Mesendoderm (in vitro differentiated cells): Measurements from ENCODE around the gene NME5.

Experiments
- DNase-seq: peaks from one replicate; pipeline ENCODE4 v3.0.0; 2013
- H2AK5ac ChIP-seq: 2 replicates; pipeline ENCODE4 v1.6.1; 2013; ENCODE audit warnings: low read length, inconsistent platforms
- H2BK120ac ChIP-seq: 2 replicates; pipeline ENCODE4 v1.6.1; 2013; ENCODE audit warnings: low read depth, mild to moderate bottlenecking, low read length, moderate library complexity, mixed read lengths
- H2BK15ac ChIP-seq: replicated peaks from 2 replicates; pipeline ENCODE4 v1.6.1; 2013; ENCODE audit warnings: low read depth, mild to moderate bottlenecking, moderate library complexity
- H2BK5ac ChIP-seq: 2 replicates; pipeline ENCODE4 v1.6.1; 2013; ENCODE audit warnings: low read length, inconsistent platforms
- H3K18ac ChIP-seq: 2 replicates; pipeline ENCODE4 v1.6.1; 2013; ENCODE audit warnings: mild to moderate bottlenecking, low read length, mixed read lengths
- H3K23ac ChIP-seq: one replicate; pipeline ENCODE4 v1.6.1; 2013; ENCODE audit warnings: low read length
- H3K27ac ChIP-seq: 2 replicates; pipeline ENCODE4 v1.5.1; 2013; ENCODE audit warnings: low read depth, mild to moderate bottlenecking, inconsistent platforms, low read length, moderate library complexity
- H3K27me3 ChIP-seq: 2 replicates; pipeline ENCODE4 v1.6.1; 2013; ENCODE audit warnings: low read length, control low read depth, mild to moderate bottlenecking, inconsistent platforms; ENCODE audit not compliant: insufficient read depth, poor library complexity
- H3K36me3 ChIP-seq: 2 replicates; pipeline ENCODE4 v1.6.1; 2013; ENCODE audit warnings: low read length, inconsistent platforms; ENCODE audit not compliant: control insufficient read depth, insufficient read depth
- H3K4ac ChIP-seq: one replicate; pipeline ENCODE4 v1.6.1; 2013; ENCODE audit warnings: low read depth, mild to moderate bottlenecking, low read length, moderate library complexity
- H3K4me1 ChIP-seq: 2 replicates; pipeline ENCODE4 v1.6.1; 2013; ENCODE audit warnings: low read depth, low read length, inconsistent platforms; ENCODE audit not compliant: control insufficient read depth
- H3K4me2 ChIP-seq: 2 replicates; pipeline ENCODE4 v1.6.1; 2013; ENCODE audit warnings: low read length
- H3K4me3 ChIP-seq: 2 replicates; pipeline ENCODE4 v1.5.1; 2013; ENCODE audit warnings: mild to moderate bottlenecking, low read length
- H3K56ac ChIP-seq: one replicate; pipeline ENCODE4 v1.6.1; 2013; ENCODE audit warnings: low read length
- H3K79me1 ChIP-seq: 2 replicates; pipeline ENCODE4 v1.6.1; 2013; ENCODE audit warnings: low read length, inconsistent platforms
- H3K79me2 ChIP-seq: 2 replicates; pipeline ENCODE4 v1.6.1; 2013; ENCODE audit warnings: mild to moderate bottlenecking, low read length; ENCODE audit not compliant: control insufficient read depth, insufficient read depth
- H3K9ac ChIP-seq: 2 replicates; pipeline ENCODE4 v1.6.1; 2013; ENCODE audit warnings: low read length, inconsistent platforms
- H4K5ac ChIP-seq: one replicate; pipeline ENCODE4 v1.6.1; 2013; ENCODE audit warnings: low read length
- H4K8ac ChIP-seq: one replicate; pipeline ENCODE4 v1.6.1; 2013; ENCODE audit warnings: low read depth, mild to moderate bottlenecking, control low read depth, low read length, moderate library complexity
- WGBS: extraction: QIAGEN DNeasy Blood & Tissue Kit; methylation state at CpG from one replicate; pipeline ENCODE4 v1.1.7; 2013; ENCODE audit warnings: low lambda C conversion rate, missing lambda C conversion rate; ENCODE audit not compliant: insufficient coverage; ENCODE audit errors: extremely low coverage; 5-methylcytosine and 5-hydroxymethylcytosine counted together

The NME5 gene

GRCh38 chr5:138132543-138132942, 6.7 kb downstream of the NME5 start:
- Histone ChIP-seq H3K27ac (no peak overlapping the region), H2BK120ac (peak overlapping the region; percentile 61), H3K36me3 (no peaks in the 10 kb centered on the region), H3K27me3 (no peaks in the 10 kb centered on the region), H3K4ac (no peak overlapping the region), H2BK15ac (no peak overlapping the region), H3K4me2 (no peak overlapping the region), H2AK5ac (no peak overlapping the region), H3K4me1 (no peaks in the 10 kb centered on the region), H3K79me1 (no peaks in the 10 kb centered on the region), H4K5ac (no peak overlapping the region), H4K8ac (no peak overlapping the region), H3K9ac (no peak overlapping the region), H3K18ac (no peak overlapping the region), H3K56ac (no peak overlapping the region), H3K4me3 (no peak overlapping the region), H3K79me2 (no peaks in the 10 kb centered on the region), H3K23ac (no peak overlapping the region), H2BK5ac (no peak overlapping the region)
- no CpG with 5 or more reads among the region's 7 CpGs for WGBS
- DNase-seq, result no peak

- H4K5ac ChIP-seq, result no peak overlapping the region
- no peak overlapping the region for H3K27ac ChIP-seq
- DNase-seq, result no peak
- no peak overlapping the region for H3K9ac ChIP-seq
- H3K4me2 ChIP-seq, result no peak overlapping the region
- H3K4me3 ChIP-seq, result no peak overlapping the region
- no peak overlapping the region for H3K23ac ChIP-seq
- no peak overlapping the region for H2AK5ac ChIP-seq
- no peak overlapping the region for H3K18ac ChIP-seq
- no peaks in the 10 kb centered on the region for H3K79me2 ChIP-seq
- no peak overlapping the region for H2BK5ac ChIP-seq
- no peak overlapping the region for H3K4ac ChIP-seq
- no peaks in the 10 kb centered on the region for H3K27me3 ChIP-seq
- H2BK15ac ChIP-seq, result no peak overlapping the region
- H2BK120ac ChIP-seq, result no peak overlapping the region
- H4K8ac ChIP-seq, result no peak overlapping the region
- no peaks in the 10 kb centered on the region for H3K36me3 ChIP-seq
- H3K79me1 ChIP-seq, result no peaks in the 10 kb centered on the region
- WGBS, result no CpG with 5 or more reads among the region's 6 CpGs
- H3K56ac ChIP-seq, result no peak overlapping the region
- H3K4me1 ChIP-seq, result no peaks in the 10 kb centered on the region
Observed at GRCh38 chr5:138129347-138129746, 9.9 kb downstream of the NME5 start.

GRCh38 chr5:138128334-138128733, 10.9 kb downstream of the NME5 start:
- H3K56ac ChIP-seq, result no peak overlapping the region
- H3K27me3 ChIP-seq, result no peaks in the 10 kb centered on the region
- no peak overlapping the region for H3K4me2 ChIP-seq
- H3K79me2 ChIP-seq, result no peaks in the 10 kb centered on the region
- no peak overlapping the region for H3K4me3 ChIP-seq
- H2AK5ac ChIP-seq, result no peak overlapping the region
- H3K36me3 ChIP-seq, result no peaks in the 10 kb centered on the region
- no peak overlapping the region for H3K4ac ChIP-seq
- no peaks in the 10 kb centered on the region for H3K79me1 ChIP-seq
- no peak overlapping the region for H3K23ac ChIP-seq
- H2BK120ac ChIP-seq, result no peak overlapping the region
- no peak overlapping the region for H2BK5ac ChIP-seq
- DNase-seq, result no peak
- H3K18ac ChIP-seq, result no peak overlapping the region
- H3K9ac ChIP-seq, result no peak overlapping the region
- H3K27ac ChIP-seq, result no peak overlapping the region
- H2BK15ac ChIP-seq, result no peak overlapping the region
- H3K4me1 ChIP-seq, result no peaks in the 10 kb centered on the region
- H4K8ac ChIP-seq, result no peak overlapping the region
- no peak overlapping the region for H4K5ac ChIP-seq
- WGBS, result no CpG with 5 or more reads among the region's 5 CpGs

GRCh38 chr5:138115254-138115653, 24.0 kb downstream of the NME5 start:
- Histone ChIP-seq H3K79me2 (no peaks in the 10 kb centered on the region), H3K4me3 (no peak overlapping the region), H2BK5ac (no peak overlapping the region), H3K18ac (no peak overlapping the region), H3K4me1 (peaks cover 5% of the 10 kb centered on the region), H3K27me3 (no peaks in the 10 kb centered on the region), H2BK120ac (no peak overlapping the region), H3K56ac (no peak overlapping the region), H4K8ac (no peak overlapping the region), H3K27ac (no peak overlapping the region), H3K4me2 (no peak overlapping the region), H3K4ac (no peak overlapping the region), H2AK5ac (no peak overlapping the region), H3K23ac (no peak overlapping the region), H4K5ac (no peak overlapping the region), H2BK15ac (no peak overlapping the region), H3K36me3 (no peaks in the 10 kb centered on the region), H3K79me1 (no peaks in the 10 kb centered on the region), H3K9ac (no peak overlapping the region)
- DNase-seq, result no peak

DNA sequence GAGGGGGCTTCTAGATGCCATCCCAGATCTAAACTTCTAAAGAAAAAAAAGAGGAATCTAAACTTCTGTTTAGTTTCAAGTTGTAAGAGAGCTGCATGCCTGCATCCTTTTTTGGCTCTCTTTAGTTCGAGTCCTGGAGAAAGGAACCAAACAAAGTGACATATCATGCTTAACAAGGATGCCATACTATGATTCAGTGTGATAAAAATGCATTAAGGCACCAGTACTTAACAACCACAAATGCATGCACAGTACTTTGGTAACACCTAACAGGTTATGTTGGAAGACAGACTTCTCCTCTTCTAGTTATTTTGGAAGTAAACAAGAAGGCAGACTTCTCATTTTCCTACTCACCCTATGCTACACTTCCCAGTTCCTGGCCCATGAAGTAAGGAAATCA, 27.3 kb downstream of the NME5 start:
- H2BK120ac ChIP-seq, result no peak overlapping the region
- no peak overlapping the region for H3K18ac ChIP-seq
- no peaks in the 10 kb centered on the region for H3K79me1 ChIP-seq
- no peaks in the 10 kb centered on the region for H3K27me3 ChIP-seq
- H4K5ac ChIP-seq, result no peak overlapping the region
- no CpG with 5 or more reads among the region's 1 CpG for WGBS
- H3K9ac ChIP-seq, result no peak overlapping the region
- H3K56ac ChIP-seq, result no peak overlapping the region
- H3K27ac ChIP-seq, result no peak overlapping the region
- H2BK5ac ChIP-seq, result no peak overlapping the region
- no peak overlapping the region for H2BK15ac ChIP-seq
- H3K79me2 ChIP-seq, result no peaks in the 10 kb centered on the region
- no peak overlapping the region for H3K4me2 ChIP-seq
- H3K4ac ChIP-seq, result no peak overlapping the region
- no peak for DNase-seq
- H4K8ac ChIP-seq, result no peak overlapping the region
- H3K4me1 ChIP-seq, result peaks cover 7% of the 10 kb centered on the region
- no peak overlapping the region for H3K23ac ChIP-seq
- no peak overlapping the region for H3K4me3 ChIP-seq
- H3K36me3 ChIP-seq, result no peaks in the 10 kb centered on the region
- no peak overlapping the region for H2AK5ac ChIP-seq

DNA sequence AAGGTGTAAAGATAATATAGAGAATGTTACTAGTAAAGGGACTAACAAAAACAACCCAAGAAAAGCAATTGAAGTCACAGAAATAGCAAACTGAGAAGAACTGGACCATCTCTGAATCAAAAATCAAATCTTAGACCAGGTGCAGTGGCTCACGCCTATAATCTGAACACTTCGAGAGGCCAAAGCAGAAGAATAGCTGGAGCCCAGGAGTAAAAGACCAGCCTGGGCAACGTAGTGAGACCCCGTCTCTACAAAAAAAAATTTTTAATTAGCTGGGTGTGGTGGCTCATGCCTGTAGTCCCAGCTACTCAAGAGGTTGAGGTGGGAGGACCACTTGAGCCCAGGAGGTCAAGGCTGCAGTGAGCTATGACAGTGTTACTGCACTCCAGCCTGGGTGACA, 28.0 kb downstream of the NME5 start:
- Histone ChIP-seq H3K27ac (no peak overlapping the region), H3K18ac (no peak overlapping the region), H3K4me3 (no peak overlapping the region), H3K79me1 (no peaks in the 10 kb centered on the region), H3K9ac (no peak overlapping the region), H3K4ac (no peak overlapping the region), H3K4me1 (peaks cover 7% of the 10 kb centered on the region), H3K4me2 (no peak overlapping the region), H2AK5ac (no peak overlapping the region), H2BK5ac (no peak overlapping the region), H2BK120ac (no peak overlapping the region), H2BK15ac (no peak overlapping the region), H3K36me3 (no peaks in the 10 kb centered on the region), H3K27me3 (no peaks in the 10 kb centered on the region), H3K79me2 (no peaks in the 10 kb centered on the region), H3K23ac (no peak overlapping the region), H4K8ac (no peak overlapping the region), H3K56ac (no peak overlapping the region), H4K5ac (no peak overlapping the region)
- no CpG with 5 or more reads among the region's 4 CpGs for WGBS
- no peak for DNase-seq
